Brain pericyte (primary cell): ENCODE results near the gene FAM20C.
"Not testable (repeated sequence)": the region's sequence is repeated elsewhere in the genome, so short reads cannot be mapped to it uniquely, and the experiment has no call there.

Source experiments
- DNase-seq: peaks from one replicate; pipeline ENCODE4 v3.0.0-alpha.2; 2012; ENCODE audit warnings: low read depth, low spot score

Gene FAM20C

DNA sequence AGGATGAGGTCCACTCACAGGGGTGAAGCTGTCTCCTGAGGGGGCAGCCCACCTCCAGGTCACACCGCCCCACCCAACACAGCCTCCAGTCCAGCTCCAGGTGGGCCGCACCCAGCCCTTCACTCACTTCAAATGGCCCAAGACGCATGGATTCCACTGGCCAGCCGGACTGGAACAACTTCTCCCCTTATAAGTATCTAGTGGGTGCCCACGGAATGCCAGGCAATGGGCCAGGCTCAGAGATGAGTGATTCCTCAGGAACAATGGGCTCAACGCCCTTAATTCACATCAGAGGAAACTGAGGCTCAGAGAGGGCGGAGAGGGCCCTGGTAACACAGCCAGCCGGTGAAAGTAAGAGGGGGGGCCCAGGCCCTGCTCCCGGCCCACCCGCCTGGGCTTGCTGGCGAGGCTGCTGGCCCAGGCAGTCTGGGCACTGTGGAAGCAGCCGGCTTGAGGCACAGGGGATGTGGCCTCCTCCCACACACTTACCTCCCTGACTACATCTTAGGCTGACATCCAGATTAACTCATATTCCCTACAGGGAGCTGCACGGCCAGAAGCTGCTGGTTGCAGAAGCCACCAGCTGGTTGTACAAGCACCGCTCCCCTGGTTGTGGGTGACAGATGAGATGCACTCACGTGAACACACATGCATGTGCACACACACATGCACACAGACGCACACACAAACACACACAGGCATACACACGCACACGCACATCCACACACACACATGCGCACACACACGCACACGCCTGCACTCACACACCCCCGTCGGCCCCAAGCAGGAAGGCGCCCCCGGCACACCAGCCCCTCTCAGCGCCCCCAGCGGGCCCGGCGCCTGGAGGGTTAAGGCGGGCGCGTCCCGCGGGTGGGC is 1.0 kb upstream of the FAM20C start:
- DNase-seq, result peak; percentile 85

DNA sequence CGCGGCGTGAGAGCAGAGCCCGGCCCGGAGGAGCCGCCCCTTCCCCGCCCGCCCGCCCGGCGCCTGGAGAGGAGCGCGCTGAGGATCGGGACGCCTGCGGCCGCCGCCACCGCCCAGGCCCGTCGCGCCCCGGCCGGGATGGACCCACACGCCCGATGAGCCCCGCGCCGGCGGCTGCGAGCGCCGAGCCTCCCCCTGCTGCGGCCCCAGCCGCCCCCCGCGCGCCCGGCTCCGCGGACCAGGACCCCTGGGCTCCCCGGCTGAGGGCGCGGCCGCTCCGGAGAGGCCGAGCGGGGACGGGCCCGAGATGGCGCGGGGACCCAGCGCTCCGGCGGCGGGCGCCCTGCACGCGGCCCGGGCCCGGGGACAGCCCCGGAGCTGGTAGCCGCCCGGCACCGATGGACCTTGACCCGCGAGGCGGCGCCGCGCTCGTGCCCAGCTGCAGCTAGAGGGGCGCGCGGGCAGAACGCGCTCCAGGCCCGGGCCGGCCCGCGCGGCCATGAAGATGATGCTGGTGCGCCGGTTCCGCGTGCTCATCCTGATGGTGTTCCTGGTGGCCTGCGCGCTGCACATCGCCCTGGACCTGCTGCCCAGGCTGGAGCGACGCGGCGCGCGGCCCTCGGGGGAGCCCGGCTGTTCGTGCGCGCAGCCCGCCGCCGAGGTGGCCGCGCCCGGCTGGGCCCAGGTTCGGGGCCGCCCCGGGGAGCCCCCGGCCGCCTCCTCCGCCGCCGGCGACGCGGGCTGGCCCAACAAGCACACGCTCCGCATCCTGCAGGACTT is 520 bp downstream of the FAM20C start:
- DNase-seq, result no peak

DNA sequence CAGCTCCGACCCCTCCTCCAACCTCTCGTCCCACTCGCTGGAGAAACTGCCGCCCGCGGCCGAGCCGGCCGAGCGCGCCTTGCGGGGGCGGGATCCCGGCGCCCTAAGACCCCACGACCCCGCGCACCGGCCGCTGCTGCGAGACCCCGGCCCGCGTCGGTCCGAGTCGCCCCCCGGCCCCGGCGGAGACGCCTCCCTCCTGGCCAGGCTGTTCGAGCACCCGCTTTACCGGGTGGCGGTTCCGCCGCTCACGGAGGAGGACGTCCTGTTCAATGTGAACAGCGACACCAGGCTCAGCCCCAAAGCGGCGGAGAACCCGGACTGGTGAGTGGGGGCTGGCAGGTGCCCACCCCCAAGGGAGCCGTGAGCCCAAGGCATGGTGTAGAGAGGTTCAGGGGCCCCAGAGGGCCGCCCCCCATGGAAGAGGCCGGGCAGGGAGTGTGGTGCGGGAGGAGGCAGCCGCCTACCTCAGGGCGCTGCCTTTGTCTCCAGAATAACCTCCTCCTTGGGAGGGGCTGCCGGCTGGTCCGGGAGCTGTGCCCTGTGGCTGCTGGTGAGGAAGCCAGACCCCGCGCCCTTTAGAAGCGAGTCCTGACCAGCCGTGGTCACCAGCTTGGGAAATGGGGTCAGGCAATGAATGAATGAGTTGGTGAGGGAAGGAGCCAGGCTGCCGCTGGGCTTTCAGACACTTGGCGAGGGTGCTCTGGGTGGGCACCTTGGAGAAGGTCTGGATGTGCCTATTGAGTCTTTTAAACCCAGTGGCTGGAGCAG is 1.3 kb downstream of the FAM20C start:
- no peak for DNase-seq

DNA sequence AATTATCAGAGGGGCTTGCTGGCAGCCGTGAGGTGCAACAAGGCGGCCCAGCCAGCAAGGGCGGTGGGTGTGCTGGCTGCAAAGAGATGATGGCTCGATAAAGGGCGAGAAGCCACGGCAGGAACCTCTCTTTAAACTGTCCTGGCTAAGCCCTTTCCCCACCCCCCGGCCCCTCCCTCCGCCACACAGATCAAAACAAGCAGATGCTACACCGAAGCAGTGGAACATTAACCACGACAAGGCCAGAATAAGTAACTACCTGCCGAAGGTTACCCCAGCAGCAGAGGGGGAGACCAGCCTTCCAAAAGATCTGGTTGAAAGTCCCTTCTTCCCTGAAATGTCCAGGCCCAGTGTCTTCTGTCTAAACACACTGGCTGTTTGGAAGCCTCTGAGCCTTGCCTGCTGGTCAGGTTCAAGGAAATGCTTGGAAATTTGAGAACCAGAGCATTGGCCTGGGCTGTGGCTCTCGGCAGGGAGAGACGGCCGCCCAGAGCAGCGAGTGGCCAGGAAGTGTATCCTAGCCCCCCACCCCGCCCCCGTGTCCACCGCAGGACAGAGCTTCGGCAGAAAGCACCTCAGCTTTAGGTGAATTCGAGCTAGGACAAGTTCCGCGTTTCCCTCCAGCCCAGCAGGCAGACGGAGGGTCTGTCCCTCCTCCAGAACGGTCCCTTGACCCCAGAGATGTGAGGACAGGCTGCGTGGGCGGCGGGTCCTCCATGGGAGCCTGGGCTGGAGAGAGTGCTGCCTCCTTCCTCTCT is 2.1 kb downstream of the FAM20C start:
- no peak for DNase-seq

DNA sequence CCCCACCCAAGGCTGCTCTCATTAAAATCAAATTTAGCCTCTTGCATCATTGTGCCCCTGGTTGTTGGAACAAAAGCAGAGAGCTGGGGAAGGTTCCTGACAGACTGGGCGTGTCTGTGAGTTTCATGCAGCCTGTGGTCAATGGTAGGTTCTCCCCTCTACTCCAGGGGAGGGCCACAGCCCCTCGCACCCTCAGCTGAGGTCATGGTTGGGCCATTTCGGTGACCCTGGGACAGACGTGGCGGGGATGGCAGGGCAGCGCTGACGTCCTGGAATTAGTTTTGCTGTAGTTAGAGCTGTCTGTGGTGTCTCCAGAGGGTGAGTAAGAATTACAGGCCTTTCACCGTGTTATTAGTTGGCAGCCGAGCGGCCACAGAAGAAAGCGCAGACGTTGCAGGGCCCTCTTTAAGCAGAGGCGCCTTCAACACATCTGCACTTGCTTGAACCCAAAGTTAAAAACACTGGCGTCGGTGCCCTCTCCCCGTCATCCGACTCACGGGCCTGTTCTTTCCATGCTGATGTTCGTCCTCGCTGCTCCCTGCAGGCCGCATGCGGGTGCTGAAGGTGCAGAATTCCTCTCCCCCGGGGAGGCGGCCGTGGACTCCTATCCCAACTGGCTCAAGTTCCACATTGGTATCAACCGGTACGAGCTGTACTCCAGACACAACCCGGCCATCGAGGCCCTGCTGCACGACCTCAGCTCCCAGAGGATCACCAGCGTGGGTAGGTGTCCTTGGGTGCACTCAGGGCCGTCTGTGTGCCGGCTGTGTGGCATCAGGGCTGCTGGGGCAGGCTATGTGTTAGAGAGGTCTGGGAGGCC is 2.8 kb downstream of the FAM20C start:
- DNase-seq, result no peak

DNA sequence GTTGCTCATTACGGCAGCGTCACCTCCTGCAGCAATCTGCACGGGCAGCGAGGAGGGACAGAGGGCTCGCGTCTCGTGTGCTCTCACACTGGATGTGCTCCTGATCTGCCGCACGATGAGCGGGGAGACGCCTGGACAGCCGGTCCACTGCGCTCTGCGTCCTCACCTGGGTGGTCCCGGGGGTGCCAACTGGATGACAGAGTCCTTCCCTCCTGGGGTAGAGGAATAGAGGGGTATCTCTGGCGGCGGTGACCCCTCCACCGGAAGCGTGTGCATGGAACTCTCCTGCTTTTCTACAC is 3.4 kb downstream of the FAM20C start:
- DNase-seq, result no peak

DNA sequence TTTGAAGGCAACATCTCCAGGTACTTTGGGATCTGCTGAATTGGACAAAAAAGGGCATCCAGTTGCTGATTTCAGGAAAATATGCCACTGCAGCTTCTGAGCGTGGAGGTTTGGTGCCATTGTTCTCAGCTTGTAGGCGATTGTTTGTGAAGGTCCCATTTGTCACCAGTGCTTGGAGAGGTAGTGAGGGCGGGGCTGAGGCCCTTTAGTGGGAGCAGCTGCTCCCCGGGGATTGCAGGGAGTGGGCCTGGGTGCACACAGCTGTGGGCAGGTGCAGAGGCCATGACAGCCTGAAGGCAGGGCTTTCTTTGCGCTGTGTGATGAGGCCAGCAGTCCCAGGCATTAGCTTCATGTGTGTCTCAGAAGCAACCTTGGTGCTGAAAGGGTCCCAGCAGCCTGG is 3.9 kb downstream of the FAM20C start:
- no peak for DNase-seq

DNA sequence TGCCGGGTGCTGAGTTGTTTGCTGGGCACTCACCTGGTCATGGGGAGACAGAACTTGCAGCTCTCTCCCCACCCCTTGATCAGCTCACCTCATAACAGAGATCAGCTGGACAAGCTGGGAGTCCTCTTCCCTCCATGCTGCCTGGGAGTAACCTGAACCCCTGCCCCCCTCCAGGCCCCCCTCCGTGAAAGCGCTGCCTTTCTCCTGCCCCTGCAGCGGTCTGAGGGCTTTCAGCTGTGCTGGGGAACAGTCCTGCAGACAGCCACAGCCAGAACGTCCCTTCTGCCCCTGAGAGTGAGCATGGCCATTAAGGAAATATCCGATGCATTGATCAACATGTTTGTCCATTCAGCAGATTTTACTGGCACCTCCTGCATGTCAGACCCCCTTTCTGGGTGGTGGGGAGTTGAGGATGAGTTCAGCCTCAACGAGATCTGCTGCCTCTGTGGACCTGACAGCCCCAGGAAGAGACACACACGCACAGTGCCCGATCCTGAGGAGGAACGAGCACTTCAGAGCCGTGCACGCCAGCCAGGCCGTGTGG is 4.5 kb downstream of the FAM20C start:
- no peak for DNase-seq

DNA sequence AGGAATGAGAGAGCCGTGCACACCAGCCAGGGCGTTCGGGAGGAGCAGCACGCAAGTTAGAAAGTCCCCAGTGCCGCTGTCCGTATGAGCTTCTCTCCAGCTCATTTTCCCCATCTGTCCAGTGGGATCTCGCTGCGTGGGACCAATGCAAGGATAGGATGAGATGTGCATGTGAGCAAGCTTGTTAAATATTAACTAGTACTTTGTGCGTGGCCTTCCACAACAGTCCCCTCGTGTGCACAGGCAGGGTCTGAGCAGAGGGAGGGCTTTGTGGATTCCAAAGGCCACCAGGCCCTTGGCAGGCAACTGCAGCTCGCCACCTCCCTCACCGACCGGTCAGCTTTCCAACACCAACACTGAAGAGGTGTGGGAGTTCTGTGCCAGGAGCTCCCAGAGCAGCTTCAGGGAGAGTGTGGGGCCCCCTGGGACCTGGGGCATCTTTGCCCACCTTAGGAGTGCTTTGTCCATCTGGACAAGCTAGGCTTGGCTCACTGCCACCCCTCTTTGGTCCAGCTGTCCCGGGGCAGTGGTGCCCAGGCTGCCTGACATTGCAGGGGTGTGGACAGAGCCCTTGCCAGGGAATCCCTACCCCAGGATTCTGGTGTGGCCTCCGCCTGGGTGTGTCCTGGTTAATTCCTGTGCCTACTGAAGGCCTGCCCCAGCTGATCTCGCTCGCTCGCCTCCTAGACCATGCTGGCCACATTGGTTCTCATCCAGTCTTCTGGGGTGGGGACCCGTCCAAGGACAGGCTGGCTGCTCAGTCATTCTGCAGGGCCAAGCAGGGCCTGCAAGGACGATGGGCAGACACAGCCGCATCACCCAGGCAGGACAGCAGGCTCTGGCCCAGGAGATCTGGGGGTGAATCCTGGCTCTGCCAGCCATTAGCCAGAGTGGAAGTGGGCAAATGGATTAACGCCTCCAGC is 5.3 kb downstream of the FAM20C start:
- no peak for DNase-seq

DNA sequence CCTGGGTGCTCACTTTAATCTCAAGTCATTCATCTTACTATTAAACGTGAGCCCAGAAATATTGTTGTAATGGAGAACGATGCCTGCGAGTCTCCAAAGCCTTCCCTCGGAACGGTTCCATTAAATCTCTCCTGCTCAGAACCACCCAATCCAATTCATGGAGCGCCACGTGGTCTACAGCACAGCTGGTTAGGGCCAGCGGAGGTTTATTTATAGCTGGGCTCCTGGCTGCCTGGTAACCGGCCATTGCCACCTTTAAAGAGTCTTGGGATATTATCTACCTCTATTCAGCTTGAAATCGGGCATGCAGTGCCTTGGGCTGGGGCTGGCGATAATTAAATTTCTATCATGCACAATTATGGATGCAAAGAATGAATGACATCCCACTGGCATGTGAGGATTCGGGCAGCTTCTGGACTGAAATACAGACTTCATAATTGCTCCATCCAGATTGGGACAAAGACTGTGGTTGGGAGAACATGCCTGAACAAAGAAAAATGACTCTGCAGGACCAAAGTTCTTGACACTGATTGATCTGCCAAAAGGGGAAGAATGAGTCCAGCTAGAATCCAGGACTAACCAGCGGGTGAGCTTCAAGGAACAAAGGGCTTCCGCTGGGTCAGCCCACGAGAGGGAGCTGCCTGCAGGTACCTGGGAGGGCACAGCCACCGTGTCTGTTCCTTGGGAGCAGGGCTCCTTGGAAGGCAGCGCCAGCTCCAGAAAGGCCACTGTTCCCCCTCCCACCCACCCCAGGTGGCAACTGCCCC is 7.3 kb downstream of the FAM20C start:
- no peak for DNase-seq

DNA sequence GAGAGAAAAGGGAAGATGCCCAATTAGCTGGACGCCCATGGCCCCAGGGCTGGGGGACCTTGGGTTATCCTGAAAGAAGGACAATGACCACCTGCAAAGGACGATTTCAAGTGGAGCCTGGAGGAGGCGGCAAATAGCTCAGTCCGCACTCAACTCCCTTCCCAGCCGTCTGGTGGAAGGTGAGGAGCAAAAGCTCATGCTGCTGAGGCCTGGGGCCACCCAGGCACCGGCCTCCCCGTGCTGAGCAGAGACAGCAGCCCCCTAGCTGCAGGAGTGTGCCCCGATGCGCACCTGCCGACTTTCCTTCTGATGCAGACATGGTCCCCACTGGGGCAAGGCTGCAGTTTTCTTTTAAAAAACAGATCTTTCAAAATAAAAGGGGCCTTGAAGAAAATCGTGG is 7.9 kb downstream of the FAM20C start:
- no peak for DNase-seq

DNA sequence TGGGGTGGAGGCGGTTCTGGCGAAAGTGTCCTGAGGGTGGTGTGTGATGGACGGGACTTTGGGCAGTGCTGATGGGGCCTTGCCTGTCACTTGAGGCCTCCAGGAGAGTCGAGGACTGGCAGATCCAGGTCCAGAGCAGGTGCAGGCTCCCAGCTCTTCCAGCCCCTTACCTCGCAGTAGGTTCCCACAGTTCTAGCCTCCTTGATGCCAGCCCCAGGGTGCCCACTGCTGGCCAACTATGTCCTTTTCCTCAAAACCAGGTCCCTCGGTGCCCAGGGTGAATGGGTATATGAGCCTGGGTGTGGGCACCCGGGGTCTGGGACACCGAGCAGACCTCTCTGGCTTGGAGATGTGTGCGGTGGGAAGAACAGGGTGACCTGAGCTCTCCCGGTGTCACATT is 8.3 kb downstream of the FAM20C start:
- no peak for DNase-seq

DNA sequence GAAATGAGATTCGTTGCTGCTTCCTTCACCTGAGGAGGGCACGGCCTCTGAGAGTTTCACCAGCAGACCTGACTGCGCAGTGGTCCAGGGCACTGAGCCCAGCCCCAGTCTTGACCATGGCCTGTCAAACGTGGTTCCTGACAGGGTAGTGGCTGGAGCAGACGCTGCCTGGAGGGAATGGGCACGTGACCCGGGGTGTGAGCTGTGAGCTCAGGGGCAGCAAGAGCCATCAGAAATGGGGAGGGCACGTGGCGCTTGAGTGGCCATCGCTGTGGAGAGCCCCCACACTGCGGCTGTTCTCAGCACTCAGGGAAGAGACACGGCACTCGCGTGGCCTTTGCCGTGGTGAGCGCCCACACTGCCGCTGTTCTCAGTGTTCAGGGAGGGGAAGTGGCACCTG is 12.0 kb downstream of the FAM20C start:
- DNase-seq, result no peak

DNA sequence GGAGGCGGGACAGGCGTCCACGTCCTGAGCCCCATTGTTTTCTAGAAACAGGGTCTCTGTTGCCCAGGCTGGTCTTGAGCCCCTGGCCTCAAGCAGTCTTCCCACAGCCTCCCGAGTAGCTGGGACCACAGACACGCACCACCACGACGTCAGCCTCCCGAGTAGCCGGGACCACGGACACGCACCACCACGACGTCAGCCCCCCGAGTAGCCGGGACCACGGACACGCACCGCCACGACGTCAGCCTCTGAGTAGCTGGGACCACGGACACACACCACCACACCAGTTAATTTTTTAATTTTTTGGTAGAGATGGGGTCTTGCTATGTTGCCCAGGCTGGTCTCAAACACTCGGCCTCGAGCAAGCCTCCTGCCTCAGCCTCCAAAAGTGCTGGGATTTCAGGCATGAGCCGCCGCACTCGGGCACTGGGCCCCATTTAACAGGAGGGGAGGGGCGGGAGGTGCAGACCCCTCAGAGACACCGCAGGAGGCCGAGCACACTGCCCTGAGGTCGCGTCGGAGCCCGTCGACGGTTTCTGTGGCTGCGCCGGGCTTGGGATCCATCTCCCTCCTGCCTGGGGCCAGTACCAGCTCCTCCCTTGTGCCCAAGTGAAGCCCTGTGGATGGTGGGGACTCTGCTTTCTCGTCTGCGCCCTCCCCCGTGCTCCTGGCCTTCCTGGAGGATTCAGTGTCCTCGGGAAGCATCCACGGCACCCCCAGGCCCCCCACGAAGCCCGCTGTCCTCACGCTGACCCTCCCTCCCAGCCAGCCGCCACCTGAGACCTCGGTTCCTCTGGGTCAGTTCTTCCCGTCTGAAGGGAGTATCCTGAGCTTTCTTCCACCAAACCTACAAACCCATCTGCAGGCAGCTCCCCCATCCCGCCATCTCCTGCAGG is 13.0 kb downstream of the FAM20C start:
- no peak for DNase-seq

DNA sequence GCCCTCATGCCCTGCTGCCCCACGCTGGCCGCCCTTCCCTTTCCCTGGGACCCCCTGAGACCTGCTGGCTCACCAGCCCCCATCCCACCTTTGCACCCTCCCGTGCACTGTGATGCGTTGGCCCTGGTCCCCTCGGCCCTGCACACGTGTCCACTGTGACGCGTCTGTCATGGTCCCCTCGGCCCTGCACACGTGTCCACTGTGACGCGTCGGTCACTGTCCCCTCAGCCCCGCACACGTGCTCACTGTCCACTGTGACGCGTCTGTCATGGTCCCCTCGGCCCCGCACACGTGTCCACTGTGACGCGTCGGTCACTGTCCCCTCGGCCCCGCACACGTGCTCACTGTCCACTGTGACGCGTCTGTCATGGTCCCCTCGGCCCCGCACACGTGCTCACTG is 14.0 kb downstream of the FAM20C start:
- DNase-seq, result not testable (repeated sequence)

DNA sequence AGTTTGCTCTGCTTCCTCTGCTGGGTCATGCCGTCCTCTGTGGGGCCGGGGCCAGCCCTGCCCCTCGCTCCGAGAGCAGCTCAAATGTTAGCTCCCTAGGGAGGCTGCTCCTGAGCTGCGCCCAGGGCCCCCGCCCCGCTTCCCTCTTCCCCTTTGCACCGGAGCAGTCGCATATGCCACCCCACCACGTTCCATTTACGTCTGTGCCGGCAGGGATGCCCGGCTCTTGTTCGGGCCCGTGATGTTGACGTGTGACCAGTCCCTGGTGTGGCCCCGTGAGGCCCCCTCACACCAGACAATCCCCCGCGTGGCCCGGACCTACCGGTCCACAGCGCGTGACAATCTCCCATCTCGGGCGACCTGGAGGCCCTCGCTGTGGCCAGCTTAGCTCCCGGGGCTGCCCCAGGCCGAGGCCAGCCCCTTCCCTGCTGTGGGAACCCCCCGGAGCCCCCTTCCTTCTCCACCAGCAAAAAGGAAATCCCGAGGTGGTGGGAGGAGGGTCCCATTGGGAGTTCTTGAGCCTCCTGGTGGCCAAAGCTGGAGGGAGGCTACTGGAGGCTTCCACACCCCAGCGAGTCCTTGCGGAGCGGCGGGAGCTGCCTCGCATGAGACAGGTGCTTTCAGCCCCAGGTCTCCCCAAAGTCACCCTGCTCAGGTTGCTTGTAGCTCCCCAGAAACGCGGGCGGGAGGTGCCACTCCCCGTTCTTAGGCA is 15.2 kb downstream of the FAM20C start:
- no peak for DNase-seq

DNA sequence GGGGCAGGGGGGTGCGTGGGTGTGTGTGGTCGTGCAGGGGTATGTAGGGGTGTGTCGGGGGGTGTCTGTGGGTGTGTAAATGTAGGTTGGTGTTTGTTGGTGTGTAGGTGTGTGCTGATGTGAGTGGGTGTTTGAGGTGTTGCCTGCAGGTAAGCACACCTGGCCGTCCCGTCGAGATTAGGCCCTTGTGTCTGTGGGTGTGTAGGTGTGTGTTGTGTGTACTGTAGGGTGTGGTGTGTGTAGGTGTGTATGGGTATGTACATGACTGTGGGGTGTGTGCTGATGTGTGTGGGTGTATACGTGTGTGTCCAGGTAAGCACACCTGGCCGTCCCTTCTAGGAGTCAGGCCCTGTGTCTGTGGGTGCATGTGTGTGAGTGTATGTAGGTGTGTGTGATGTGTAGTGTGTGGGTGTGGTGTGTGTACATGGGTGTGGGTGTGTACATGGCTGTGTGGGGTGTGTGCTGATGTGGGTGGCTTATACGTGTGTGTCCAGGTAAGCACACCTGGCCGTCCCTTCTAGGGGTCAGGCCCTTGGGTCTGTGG is 15.8 kb downstream of the FAM20C start:
- DNase-seq, result no peak
